Activated CD8-positive, alpha-beta memory T cell treated with anti-CD3 and anti-CD28 coated beads for 36 hours (primary cell): Measurements from ENCODE around the gene YLPM1. TPM values are rescaled to one million over a fixed set of nuclear protein-coding genes. Genes with fewer than 3 reads are reported as not detected.

Experiments
- CTCF ChIA-PET: fragments of 350-600 bp; sonication (Branson Sonifier 250); formaldehyde crosslinking; loops from one replicate; lab custom pipeline; 2021; ENCODE audit warnings: antibody characterized with exemption; lab: Charles Lee
- POLR2A ChIA-PET: fragments of 350-600 bp; sonication (Branson Sonifier 250); formaldehyde crosslinking; loops from one replicate; lab custom pipeline; 2021; ENCODE audit warnings: antibody characterized with exemption; lab: Charles Lee
- total RNA-seq, 2 experiments: library from RNA; stranded (reverse); gene quantifications; one replicate each; pipeline ENCODE4 v1.2.3, GENCODE V29; 2021

YLPM1 gene
- total RNA-seq, 2 experiments from 2014 or later = 50.2 to 52.9 TPM

GRCh38 chr14:74829251-74829650 lies 66.1 kb downstream of the YLPM1 start:
- CTCF ChIA-PET = interaction anchor here (0.6 kb wide), 1 partner anchor 135 kb away, joined by 3 read pairs; no protein-coding TSS in a partner anchor
- POLR2A ChIA-PET = no interaction called here

- POLR2A ChIA-PET = no interaction called here
- CTCF ChIA-PET = no interaction called here
These were observed 69.7 kb downstream of the YLPM1 start for GRCh38 chr14:74832849-74833248.

DNA sequence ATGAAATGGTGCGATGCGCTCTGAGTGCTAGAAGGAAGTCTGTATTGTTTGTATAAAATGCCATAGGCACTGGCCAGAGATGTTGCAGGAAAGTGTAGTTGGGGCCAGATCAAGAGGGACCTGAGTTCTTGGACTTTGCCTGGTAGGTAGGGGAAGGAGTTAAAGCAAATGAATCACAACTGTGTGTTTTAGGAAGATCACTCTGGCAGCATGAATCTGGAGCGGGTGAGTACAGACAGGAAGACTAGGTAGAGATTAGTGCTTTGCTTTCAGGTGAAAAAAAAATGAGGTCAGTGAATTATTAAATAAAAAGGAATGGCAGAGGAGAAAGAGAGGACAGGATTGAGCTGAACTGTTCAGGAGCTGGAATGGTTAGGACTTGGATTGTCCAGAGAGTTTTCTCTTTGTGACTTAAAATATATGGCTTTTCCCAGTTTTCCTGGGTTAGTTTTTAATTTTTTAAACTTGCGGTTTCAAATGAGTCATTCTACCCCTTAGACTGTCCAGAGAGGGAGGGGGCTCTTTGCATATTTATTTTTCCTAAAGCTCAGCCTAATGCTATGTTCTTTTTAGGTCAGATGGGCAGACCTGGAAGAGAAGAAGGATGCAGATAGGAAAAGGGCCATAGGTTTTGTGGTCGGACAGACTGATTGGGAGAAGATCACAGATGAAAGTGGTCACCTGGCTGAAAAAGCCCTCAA lies 71.7 kb downstream of the YLPM1 start:
- POLR2A ChIA-PET = no interaction called here
- CTCF ChIA-PET = interaction anchor here (1.5 kb wide), 1 partner anchor 223 kb away, joined by 5 read pairs; the partner anchor contains the start of gene LTBP2

- CTCF ChIA-PET = interaction anchor here (1.5 to 2.1 kb wide), 3 partner anchors 70 to 224 kb away, joined by 5 read pairs; partner anchors contain the start of gene LTBP2
- POLR2A ChIA-PET = no interaction called here
These were observed 72.6 kb downstream of the YLPM1 start for GRCh38 chr14:74835645-74836250.

GRCh38 chr14:74836251-74836960 lies 73.3 kb downstream of the YLPM1 start:
- ChIA-PET CTCF (interaction anchor here (1.7 to 2.1 kb wide), 2 partner anchors 70 to 225 kb away, joined by 5 read pairs; partner anchors contain the start of gene LTBP2), POLR2A (no interaction called here)

- ChIA-PET POLR2A (interaction anchor here (1.0 kb wide), 1 partner anchor 219 kb away, joined by 5 read pairs; no protein-coding TSS in a partner anchor), CTCF (no interaction called here)
These were observed 75.0 kb downstream of the YLPM1 start for GRCh38 chr14:74838166-74838565.

DNA sequence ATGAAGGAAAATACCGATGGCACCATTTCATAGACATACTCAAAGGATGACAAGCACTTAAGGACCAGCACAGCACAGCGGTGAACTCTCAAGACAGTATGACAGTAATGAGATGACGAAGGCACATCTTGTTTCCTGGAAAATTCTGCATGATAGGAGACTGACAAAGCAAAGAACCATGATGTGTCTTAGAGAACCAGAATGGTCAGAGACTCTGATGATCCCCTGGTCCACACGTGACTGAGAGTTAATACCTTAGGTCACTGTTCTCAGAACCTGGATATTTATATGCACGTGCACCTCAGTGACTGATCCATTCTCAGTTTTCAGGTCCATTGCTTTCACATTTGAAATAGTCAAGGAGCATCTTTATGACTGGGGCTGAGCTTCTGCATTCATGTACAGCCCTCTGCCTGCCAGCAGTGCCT lies 77.5 kb downstream of the YLPM1 start:
- ChIA-PET POLR2A (no interaction called here), CTCF (no interaction called here)

- CTCF ChIA-PET = interaction anchor here (0.6 to 1.1 kb wide), 2 partner anchors 19 to 269 kb away, joined by 3 read pairs; no protein-coding TSS in a partner anchor
- POLR2A ChIA-PET = interaction anchor here (0.6 kb wide), 1 partner anchor 57 kb away, joined by 7 read pairs; no protein-coding TSS in a partner anchor
These were observed 78.4 kb downstream of the YLPM1 start for GRCh38 chr14:74841230-74842207.

- CTCF ChIA-PET = no interaction called here
- POLR2A ChIA-PET = no interaction called here
These were observed 80.5 kb downstream of the YLPM1 start for GRCh38 chr14:74843653-74844052.

GRCh38 chr14:74846168-74846567 lies 83.1 kb downstream of the YLPM1 start:
- ChIA-PET POLR2A (no interaction called here), CTCF (interaction anchor here (1.2 to 2.1 kb wide), 2 partner anchors 14 to 60 kb away, joined by 4 to 15 read pairs; no protein-coding TSS in a partner anchor)

GRCh38 chr14:74846968-74847665 lies 84.0 kb downstream of the YLPM1 start:
- ChIA-PET POLR2A (no interaction called here), CTCF (interaction anchor here (0.6 to 2.1 kb wide), 3 partner anchors 13 to 288 kb away, joined by 3 to 15 read pairs (median 4); no protein-coding TSS in a partner anchor)

GRCh38 chr14:74848768-74849167 lies 85.7 kb downstream of the YLPM1 start:
- POLR2A ChIA-PET = no interaction called here
- CTCF ChIA-PET = interaction anchor here (1.3 kb wide), 1 partner anchor 12 kb away, joined by 7 read pairs; no protein-coding TSS in a partner anchor

GRCh38 chr14:74852922-74853530 lies 89.9 kb downstream of the YLPM1 start:
- CTCF ChIA-PET = interaction anchor here (0.5 to 3.2 kb wide), 2 partner anchors 7 to 79 kb away, joined by 3 to 9 read pairs; no protein-coding TSS in a partner anchor
- POLR2A ChIA-PET = interaction anchor here (0.6 kb wide), 1 partner anchor 72 kb away, joined by 5 read pairs; no protein-coding TSS in a partner anchor

GRCh38 chr14:74853581-74853980 lies 90.5 kb downstream of the YLPM1 start:
- POLR2A ChIA-PET = interaction anchor here (0.6 kb wide), 1 partner anchor 54 kb away, joined by 4 read pairs; no protein-coding TSS in a partner anchor
- CTCF ChIA-PET = interaction anchor here (0.5 kb wide), 1 partner anchor 80 kb away, joined by 3 read pairs; no protein-coding TSS in a partner anchor

GRCh38 chr14:74855021-74855420 lies 91.9 kb downstream of the YLPM1 start:
- ChIA-PET POLR2A (no interaction called here), CTCF (interaction anchor here (0.9 kb wide), 1 partner anchor 51 kb away, joined by 4 read pairs; no protein-coding TSS in a partner anchor)

DNA sequence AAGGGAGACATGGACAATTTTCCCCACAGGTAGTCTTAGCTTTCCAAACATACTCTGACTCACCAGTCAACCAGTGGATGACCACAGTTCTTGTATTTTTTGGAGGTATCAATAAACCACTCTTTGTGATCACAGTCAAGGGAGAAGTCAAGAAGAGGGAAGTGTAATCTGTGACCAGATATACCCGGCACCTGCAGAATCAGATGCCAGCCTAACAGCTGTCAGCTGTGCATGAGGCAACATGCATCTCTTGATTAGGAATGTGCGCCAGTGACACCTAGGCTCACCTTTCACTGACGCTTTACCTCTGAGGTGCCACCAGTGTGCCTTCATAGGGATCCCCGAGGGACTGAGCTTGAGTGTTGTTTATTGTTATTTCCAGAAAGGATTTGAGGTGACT lies 92.8 kb downstream of the YLPM1 start:
- POLR2A ChIA-PET = no interaction called here
- CTCF ChIA-PET = interaction anchor here (1.3 kb wide), 1 partner anchor 50 kb away, joined by 6 read pairs; no protein-coding TSS in a partner anchor

GRCh38 chr14:74856366-74856765 lies 93.2 kb downstream of the YLPM1 start:
- CTCF ChIA-PET = interaction anchor here (1.3 kb wide), 1 partner anchor 50 kb away, joined by 6 read pairs; no protein-coding TSS in a partner anchor
- POLR2A ChIA-PET = no interaction called here
